Activated naive CD4-positive, alpha-beta T cell treated with anti-CD3 and anti-CD28 coated beads, Interleukin-2, amount 50 U/mL, for 24 hours (primary cell): ENCODE data around the gene REG4.

Source experiments
- H3K27ac Mint-ChIP-seq: one replicate; pipeline ENCODE4 v1.8.0; 2021; ENCODE audit warnings: mild to moderate bottlenecking, mixed read lengths
- H3K27me3 Mint-ChIP-seq: one replicate; pipeline ENCODE4 v1.8.0; 2021; ENCODE audit warnings: mixed read lengths
- H3K36me3 Mint-ChIP-seq: one replicate; pipeline ENCODE4 v1.8.0; 2021; ENCODE audit warnings: mixed read lengths
- H3K4me1 Mint-ChIP-seq: one replicate; pipeline ENCODE4 v1.8.0; 2021; ENCODE audit warnings: mixed read lengths
- H3K4me3 Mint-ChIP-seq: one replicate; pipeline ENCODE4 v1.8.0; 2021; ENCODE audit warnings: mild to moderate bottlenecking, mixed read lengths
- H3K9me3 Mint-ChIP-seq: one replicate; pipeline ENCODE4 v1.8.0; 2021; ENCODE audit warnings: mixed read lengths

REG4 gene

DNA sequence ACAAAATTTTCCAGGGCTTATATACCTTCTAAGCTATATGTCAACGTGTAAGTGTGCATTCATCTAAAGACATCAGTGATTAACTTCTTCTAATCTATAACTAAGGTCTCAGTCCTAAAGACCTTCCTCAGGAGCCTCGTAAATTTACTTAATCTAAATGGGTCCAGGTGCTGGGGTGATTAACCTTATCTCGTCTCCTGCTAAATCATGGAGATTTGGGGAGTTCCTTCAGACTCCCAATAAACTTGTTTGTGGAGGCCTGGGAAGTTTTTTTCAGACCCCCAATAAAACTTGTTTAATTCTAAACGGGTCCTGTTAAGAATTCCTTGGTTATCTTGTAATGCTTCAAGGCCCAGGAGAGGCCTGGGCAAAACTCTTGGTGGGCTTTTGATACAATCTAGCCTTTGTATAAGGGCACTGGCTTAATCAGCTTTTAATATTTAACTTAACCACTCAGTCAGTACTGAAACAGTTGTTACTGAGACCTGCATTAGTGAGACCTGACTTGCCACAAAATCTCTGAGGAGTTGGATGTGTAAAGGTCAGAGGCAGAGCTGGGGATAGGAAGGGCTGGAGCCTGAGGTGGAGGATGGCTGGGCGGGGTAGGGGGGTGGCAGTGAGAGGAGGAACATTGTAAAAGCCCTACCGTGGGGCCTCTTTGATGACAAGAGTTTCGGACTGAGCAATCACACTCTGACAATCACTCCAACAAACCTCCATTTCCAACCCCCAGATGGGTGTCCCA, 36.3 kb downstream of the REG4 start:
- no peaks in the 10 kb centered on the region for H3K9me3 Mint-ChIP-seq
- peaks cover 4% of the 10 kb centered on the region for H3K27me3 Mint-ChIP-seq
- no peak overlapping the region for H3K27ac Mint-ChIP-seq
- H3K36me3 Mint-ChIP-seq, result no peaks in the 10 kb centered on the region
- H3K4me3 Mint-ChIP-seq, result no peak overlapping the region
- H3K4me1 Mint-ChIP-seq, result no peaks in the 10 kb centered on the region

- H3K4me1 Mint-ChIP-seq, result no peaks in the 10 kb centered on the region
- H3K4me3 Mint-ChIP-seq, result no peak overlapping the region
- H3K27me3 Mint-ChIP-seq, result peaks cover 4% of the 10 kb centered on the region
- H3K27ac Mint-ChIP-seq, result no peak overlapping the region
- H3K36me3 Mint-ChIP-seq, result no peaks in the 10 kb centered on the region
- no peaks in the 10 kb centered on the region for H3K9me3 Mint-ChIP-seq
These were observed 37.5 kb downstream of the REG4 start for GRCh38 chr1:119773711-119774241.

DNA sequence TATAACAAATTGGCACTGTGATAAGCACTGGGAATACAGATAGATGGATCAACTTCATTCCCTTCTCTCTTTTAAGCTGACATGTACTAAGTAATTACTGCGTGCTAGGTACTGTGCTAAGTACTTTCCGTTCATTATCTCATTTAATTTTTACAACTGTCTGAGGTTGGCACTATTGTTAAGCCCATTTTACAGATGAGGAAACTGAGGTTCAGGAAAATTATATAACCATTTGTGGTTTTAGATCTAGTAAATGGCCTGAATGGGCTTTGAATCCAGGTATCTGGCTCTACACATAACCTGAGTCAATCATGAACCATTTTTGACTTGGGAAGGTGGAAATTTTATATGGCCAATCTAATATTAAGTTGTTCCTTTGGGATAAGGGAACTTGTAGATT, 39.0 kb downstream of the REG4 start:
- Mint-ChIP-seq H3K27ac (no peak overlapping the region), H3K27me3 (peaks cover 6% of the 10 kb centered on the region), H3K36me3 (no peaks in the 10 kb centered on the region), H3K4me1 (no peaks in the 10 kb centered on the region), H3K4me3 (no peak overlapping the region), H3K9me3 (no peaks in the 10 kb centered on the region)

DNA sequence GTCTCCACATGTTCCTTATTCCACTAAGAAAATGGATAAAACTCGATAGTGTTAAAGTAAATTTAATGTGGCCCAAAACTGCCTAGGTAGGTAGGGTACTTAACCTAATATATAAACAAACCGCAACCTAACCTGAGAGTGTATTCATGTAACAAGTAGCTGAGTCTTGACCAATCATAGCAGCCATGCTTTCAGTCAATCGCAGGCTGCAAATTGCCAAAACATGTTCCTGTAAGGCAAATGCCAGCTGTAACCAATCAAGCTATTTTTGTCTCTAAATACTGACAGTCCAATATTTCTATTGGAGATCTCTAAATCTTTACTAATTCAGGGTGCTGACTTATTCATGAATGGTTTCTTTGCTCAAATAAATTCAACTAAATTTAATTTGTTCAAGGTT, 39.5 kb downstream of the REG4 start:
- Mint-ChIP-seq H3K36me3 (no peaks in the 10 kb centered on the region), H3K4me3 (no peak overlapping the region), H3K27me3 (peaks cover 11% of the 10 kb centered on the region), H3K9me3 (no peaks in the 10 kb centered on the region), H3K4me1 (no peaks in the 10 kb centered on the region), H3K27ac (no peak overlapping the region)

GRCh38 chr1:119771016-119771415, 40.2 kb downstream of the REG4 start:
- no peaks in the 10 kb centered on the region for H3K36me3 Mint-ChIP-seq
- H3K27ac Mint-ChIP-seq, result no peak overlapping the region
- peaks cover 9% of the 10 kb centered on the region for H3K27me3 Mint-ChIP-seq
- H3K4me1 Mint-ChIP-seq, result no peaks in the 10 kb centered on the region
- no peaks in the 10 kb centered on the region for H3K9me3 Mint-ChIP-seq
- no peak overlapping the region for H3K4me3 Mint-ChIP-seq

GRCh38 chr1:119768778-119769177, 42.5 kb downstream of the REG4 start, which contains the start of gene HMGCS2:
TSS of gene HMGCS2 (minus strand) at chr1:119768905. CDS start at chr1:119768844, 61 bp downstream.
- H3K4me1 Mint-ChIP-seq, result no peaks in the 10 kb centered on the region
- no peak within 1 kb of the TSS for H3K27ac Mint-ChIP-seq
- H3K36me3 Mint-ChIP-seq, result no peaks in the 10 kb centered on the region
- peaks cover 9% of the 10 kb centered on the region for H3K27me3 Mint-ChIP-seq
- H3K9me3 Mint-ChIP-seq, result no peaks in the 10 kb centered on the region
- H3K4me3 Mint-ChIP-seq, result no peak within 1 kb of the TSS

DNA sequence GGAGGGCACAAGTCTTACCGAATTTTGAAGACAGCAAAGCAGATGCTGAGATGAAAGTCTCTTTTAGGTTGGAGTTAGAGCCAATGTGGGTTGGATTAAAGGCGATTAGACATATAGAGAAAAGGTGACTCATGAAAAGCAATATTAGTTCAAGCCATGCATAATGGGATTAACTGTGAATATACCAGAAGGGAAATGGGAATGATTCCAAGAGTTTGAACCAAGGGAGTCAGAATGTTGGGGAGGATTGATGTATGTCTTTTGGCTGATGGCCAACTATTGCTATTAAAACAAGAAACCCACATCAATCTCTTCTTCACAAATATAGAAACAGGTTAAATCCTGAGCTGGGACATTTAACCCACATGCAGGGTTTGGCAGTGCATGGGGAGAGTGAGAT, 43.8 kb downstream of the REG4 start:
- H3K27me3 Mint-ChIP-seq, result peaks cover 7% of the 10 kb centered on the region
- H3K4me1 Mint-ChIP-seq, result no peaks in the 10 kb centered on the region
- no peak overlapping the region for H3K27ac Mint-ChIP-seq
- no peaks in the 10 kb centered on the region for H3K36me3 Mint-ChIP-seq
- no peak overlapping the region for H3K4me3 Mint-ChIP-seq
- no peaks in the 10 kb centered on the region for H3K9me3 Mint-ChIP-seq

DNA sequence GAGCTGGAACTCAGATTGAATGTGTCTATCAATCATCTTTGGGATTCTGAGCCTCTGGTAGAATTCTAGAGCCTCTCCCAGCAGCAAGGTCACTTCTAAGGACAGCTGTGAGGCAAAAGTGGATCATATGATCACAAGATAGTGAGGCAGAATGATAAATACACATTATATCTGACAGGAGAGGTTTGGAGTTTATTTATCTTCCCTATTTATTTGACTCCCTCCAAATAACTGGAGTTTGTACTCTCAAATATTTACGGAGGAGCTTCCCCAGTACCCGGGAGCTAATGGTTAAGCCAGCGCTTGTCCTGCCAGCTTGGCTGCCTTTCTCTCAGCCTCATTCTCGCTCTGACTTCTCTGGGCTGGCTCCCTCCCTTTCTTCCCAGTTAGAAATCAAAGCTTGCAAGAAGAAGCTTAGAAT, 44.9 kb downstream of the REG4 start:
- Mint-ChIP-seq H3K4me3 (no peak overlapping the region), H3K27ac (no peak overlapping the region), H3K4me1 (no peaks in the 10 kb centered on the region), H3K27me3 (peaks cover 6% of the 10 kb centered on the region), H3K36me3 (no peaks in the 10 kb centered on the region), H3K9me3 (no peaks in the 10 kb centered on the region)

DNA sequence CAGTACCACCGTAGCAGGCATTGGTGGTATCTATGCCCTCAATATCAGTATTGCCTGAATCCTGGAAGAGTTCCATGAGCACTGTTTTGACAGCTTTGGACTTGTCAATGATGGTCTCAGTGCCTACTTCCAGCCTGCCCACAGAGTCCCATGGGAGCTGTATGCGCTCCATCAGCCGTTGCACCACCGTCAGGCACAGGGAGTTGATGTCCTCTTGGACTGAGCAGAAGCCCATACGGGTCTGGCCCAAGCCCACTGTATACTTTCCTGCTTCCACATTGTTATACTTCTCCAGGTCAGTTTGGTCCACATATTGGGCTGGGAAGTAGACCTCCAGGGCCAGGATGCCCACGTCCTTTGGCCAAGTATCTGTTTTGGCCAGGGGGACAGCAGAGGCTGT, 47.0 kb downstream of the REG4 start:
- Mint-ChIP-seq H3K4me1 (no peaks in the 10 kb centered on the region), H3K4me3 (no peak overlapping the region), H3K36me3 (no peaks in the 10 kb centered on the region), H3K27ac (no peak overlapping the region), H3K27me3 (peaks cover 6% of the 10 kb centered on the region), H3K9me3 (no peaks in the 10 kb centered on the region)

DNA sequence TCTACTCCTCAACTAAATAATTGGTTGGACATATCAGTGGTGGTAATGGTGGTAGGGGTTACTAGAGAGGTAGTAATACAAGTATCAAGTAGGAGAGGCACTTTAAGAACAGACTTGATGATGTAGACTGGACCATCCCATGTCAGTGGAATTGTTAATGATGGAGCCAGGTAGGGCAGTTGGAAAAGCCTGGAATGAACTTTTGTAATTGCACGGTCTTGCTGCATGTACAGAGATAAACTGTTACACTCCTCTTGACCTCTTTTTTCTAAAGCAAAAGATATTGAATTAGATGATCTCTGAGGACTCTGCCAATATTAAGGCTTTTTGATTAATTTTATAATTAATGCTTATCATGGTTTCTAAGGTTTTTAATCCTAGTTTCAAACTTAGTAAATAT, 48.3 kb downstream of the REG4 start:
- no peak overlapping the region for H3K27ac Mint-ChIP-seq
- H3K4me3 Mint-ChIP-seq, result no peak overlapping the region
- no peaks in the 10 kb centered on the region for H3K36me3 Mint-ChIP-seq
- H3K4me1 Mint-ChIP-seq, result no peaks in the 10 kb centered on the region
- H3K9me3 Mint-ChIP-seq, result no peaks in the 10 kb centered on the region
- H3K27me3 Mint-ChIP-seq, result peaks cover 6% of the 10 kb centered on the region

- H3K9me3 Mint-ChIP-seq, result no peaks in the 10 kb centered on the region
- peaks cover 6% of the 10 kb centered on the region for H3K27me3 Mint-ChIP-seq
- H3K27ac Mint-ChIP-seq, result no peak overlapping the region
- no peaks in the 10 kb centered on the region for H3K36me3 Mint-ChIP-seq
- no peak overlapping the region for H3K4me3 Mint-ChIP-seq
- no peaks in the 10 kb centered on the region for H3K4me1 Mint-ChIP-seq
These were observed 48.9 kb downstream of the REG4 start for GRCh38 chr1:119762409-119762808.

GRCh38 chr1:119758584-119758983, 52.7 kb downstream of the REG4 start:
- H3K27me3 Mint-ChIP-seq, result no peaks in the 10 kb centered on the region
- no peaks in the 10 kb centered on the region for H3K36me3 Mint-ChIP-seq
- H3K4me1 Mint-ChIP-seq, result no peaks in the 10 kb centered on the region
- H3K9me3 Mint-ChIP-seq, result no peaks in the 10 kb centered on the region
- no peak overlapping the region for H3K4me3 Mint-ChIP-seq
- no peak overlapping the region for H3K27ac Mint-ChIP-seq

DNA sequence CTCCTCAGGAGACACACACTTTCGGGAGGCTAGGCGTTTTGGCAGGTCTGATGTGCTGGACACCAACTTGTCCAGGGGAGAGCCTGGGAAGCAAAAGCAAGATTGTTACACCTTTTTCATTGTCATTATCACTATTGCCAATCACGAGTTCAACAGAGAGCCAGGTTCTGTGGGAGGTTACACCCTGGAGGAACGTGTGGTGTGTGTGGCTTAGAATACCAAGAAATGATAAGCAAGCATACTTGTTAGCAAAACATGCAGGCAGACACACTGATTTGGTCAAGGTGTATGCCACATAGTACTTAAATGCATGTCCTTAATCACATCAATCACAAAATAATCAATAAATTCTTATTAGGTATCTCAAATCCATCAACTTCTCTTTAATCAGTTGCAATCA, 58.7 kb downstream of the REG4 start:
- Mint-ChIP-seq H3K27ac (no peak overlapping the region), H3K4me3 (no peak overlapping the region), H3K27me3 (no peaks in the 10 kb centered on the region), H3K36me3 (no peaks in the 10 kb centered on the region), H3K9me3 (no peaks in the 10 kb centered on the region), H3K4me1 (no peaks in the 10 kb centered on the region)

DNA sequence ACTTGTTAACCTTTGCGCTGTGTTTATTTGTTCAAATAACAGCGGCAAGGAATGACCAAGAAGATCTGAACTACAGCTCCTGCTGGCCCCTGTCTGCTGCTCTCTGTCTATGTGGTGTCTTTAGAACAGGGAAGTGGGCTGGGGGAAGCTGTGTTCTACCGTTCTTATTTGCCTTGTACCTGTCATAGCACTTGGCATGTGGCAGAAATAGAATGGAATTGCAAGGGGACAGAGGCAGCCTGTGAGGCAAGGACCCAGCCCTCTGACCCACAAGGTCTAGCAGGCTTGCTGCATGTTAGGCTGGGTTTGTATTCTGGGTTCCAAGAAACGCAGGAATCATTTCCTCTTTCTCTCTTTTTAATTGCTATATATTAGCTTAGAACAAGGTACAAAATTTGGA, 63.2 kb downstream of the REG4 start:
- Mint-ChIP-seq H3K9me3 (no peaks in the 10 kb centered on the region), H3K4me3 (no peak overlapping the region), H3K4me1 (peaks cover 6% of the 10 kb centered on the region), H3K36me3 (no peaks in the 10 kb centered on the region), H3K27ac (no peak overlapping the region), H3K27me3 (no peaks in the 10 kb centered on the region)

- no peak overlapping the region for H3K4me3 Mint-ChIP-seq
- H3K27me3 Mint-ChIP-seq, result no peaks in the 10 kb centered on the region
These were observed 63.8 kb downstream of the REG4 start for GRCh38 chr1:119747451-119747850.

DNA sequence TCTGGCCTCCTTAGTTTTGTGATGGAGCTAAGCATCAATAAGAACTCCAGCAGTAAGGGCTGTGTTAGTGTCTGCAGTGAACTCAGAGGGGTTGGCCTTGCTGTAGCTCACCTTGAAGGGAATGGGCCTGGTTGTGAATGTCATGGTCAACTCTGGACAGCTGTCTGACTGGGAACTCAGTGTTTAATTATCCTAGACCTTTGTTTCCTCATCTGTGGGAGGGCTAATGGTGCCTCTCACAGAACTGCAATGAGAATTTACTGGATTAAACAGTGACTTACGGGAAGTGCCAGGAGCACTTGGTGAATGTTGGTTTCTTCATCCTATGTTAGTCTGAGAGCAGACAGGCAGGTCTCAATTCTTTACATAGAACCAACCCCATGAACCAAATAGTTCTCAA, 66.2 kb downstream of the REG4 start:
- Mint-ChIP-seq H3K9me3 (no peaks in the 10 kb centered on the region), H3K36me3 (no peaks in the 10 kb centered on the region), H3K4me1 (peaks cover 6% of the 10 kb centered on the region), H3K27me3 (no peaks in the 10 kb centered on the region), H3K4me3 (no peak overlapping the region), H3K27ac (no peak overlapping the region)

More at GRCh38 chr1:119747451-119747850, 63.8 kb downstream of the REG4 start:
- no peaks in the 10 kb centered on the region for H3K9me3 Mint-ChIP-seq
- peaks cover 6% of the 10 kb centered on the region for H3K4me1 Mint-ChIP-seq
- no peaks in the 10 kb centered on the region for H3K36me3 Mint-ChIP-seq
- H3K27ac Mint-ChIP-seq, result no peak overlapping the region

GRCh38 chr1:119744598-119744942, 66.7 kb downstream of the REG4 start:
- no peak overlapping the region for H3K4me3 Mint-ChIP-seq
- no peaks in the 10 kb centered on the region for H3K9me3 Mint-ChIP-seq
- H3K27ac Mint-ChIP-seq, result no peak overlapping the region
- no peaks in the 10 kb centered on the region for H3K27me3 Mint-ChIP-seq
- no peaks in the 10 kb centered on the region for H3K36me3 Mint-ChIP-seq
- peaks cover 6% of the 10 kb centered on the region for H3K4me1 Mint-ChIP-seq
